Keratinocyte (primary cell): ENCODE data around the gene POP5. TPM values are rescaled to one million over a fixed set of nuclear protein-coding genes. Genes with fewer than 3 reads are reported as not detected.

Experiments used
- DNase-seq: peaks from one replicate; pipeline ENCODE4 v3.0.0-alpha.2; 2011; ENCODE audit warnings: low read depth, missing footprints, low spot score
- FAIRE-seq: peaks from 2 replicates; lab custom pipeline; 2011; peaks lifted over from hg19 to GRCh38; lab: Jason Lieb, UNC
- H2AFZ ChIP-seq: 2 replicates; pipeline ENCODE4 v1.6.0; 2012; ENCODE audit warnings: low read length, control low read depth, inconsistent platforms; ENCODE audit not compliant: control insufficient read depth
- H3K27ac ChIP-seq: 2 replicates; pipeline ENCODE4 v1.5.1; 2011; ENCODE audit warnings: low read length; ENCODE audit not compliant: control insufficient read depth, insufficient read depth
- H3K27me3 ChIP-seq: 3 replicates; pipeline ENCODE4 v1.6.0; 2011; ENCODE audit warnings: low read length; ENCODE audit not compliant: control insufficient read depth, insufficient read depth; ENCODE audit errors: extremely low read depth
- H3K36me3 ChIP-seq, 2 experiments: 2 replicates in 1 of 2; 3 replicates in 1 of 2; pipeline ENCODE4 v1.5.1; 2011; ENCODE audit warnings: low read length in 2 of 2, mild to moderate bottlenecking in 1 of 2; ENCODE audit not compliant: control insufficient read depth in 2 of 2, insufficient read depth in 2 of 2; ENCODE audit errors: extremely low read depth in 1 of 2
- H3K4me1 ChIP-seq: 3 replicates; pipeline ENCODE4 v1.5.1; 2011; ENCODE audit warnings: low read length; ENCODE audit not compliant: control insufficient read depth, insufficient read depth; ENCODE audit errors: extremely low read depth
- H3K4me2 ChIP-seq: 3 replicates; pipeline ENCODE4 v1.6.0; 2011; ENCODE audit warnings: low read depth, low read length; ENCODE audit not compliant: control insufficient read depth, insufficient read depth; ENCODE audit errors: extremely low read depth
- H3K4me3 ChIP-seq, 3 experiments: fragments of 200-600 bp in 1 of 3; sonication (generic) in 1 of 3; 2 replicates in 2 of 3; 3 replicates in 1 of 3; pipeline ENCODE4 v1.5.1; 2011 to 2016; ENCODE audit warnings: low read length in 3 of 3, mild to moderate bottlenecking in 3 of 3, control low read depth in 2 of 3, inconsistent platforms in 1 of 3, low read depth in 1 of 3, mixed read lengths in 1 of 3, mixed run types in 1 of 3, moderate library complexity in 1 of 3; ENCODE audit not compliant: control insufficient read depth in 2 of 3, insufficient read depth in 2 of 3; ENCODE audit errors: extremely low read depth in 1 of 3
- H3K79me2 ChIP-seq: 2 replicates; pipeline ENCODE4 v1.6.0; 2012; ENCODE audit warnings: low read length; ENCODE audit not compliant: control insufficient read depth, insufficient read depth
- H3K9ac ChIP-seq: 3 replicates; pipeline ENCODE4 v1.6.0; 2011; ENCODE audit warnings: low read length; ENCODE audit not compliant: control insufficient read depth, insufficient read depth; ENCODE audit errors: extremely low read depth
- H3K9me1 ChIP-seq: 3 replicates; pipeline ENCODE4 v1.6.0; 2011; ENCODE audit warnings: low read length; ENCODE audit not compliant: control insufficient read depth, insufficient read depth; ENCODE audit errors: extremely low read depth
- H3K9me3 ChIP-seq: 2 replicates; pipeline ENCODE4 v1.5.1; 2012; ENCODE audit warnings: low read depth, low read length; ENCODE audit not compliant: control insufficient read depth
- H4K20me1 ChIP-seq: 3 replicates; pipeline ENCODE4 v1.6.0; 2011; ENCODE audit warnings: low read length; ENCODE audit not compliant: control insufficient read depth, insufficient read depth; ENCODE audit errors: extremely low read depth
- CTCF ChIP-seq, 3 experiments: IDR thresholded peaks in 1 of 3; conservative IDR thresholded peaks in 1 of 3; optimal IDR thresholded peaks in 1 of 3; 2 replicates in 2 of 3; 3 replicates in 1 of 3; pipeline versions ENCODE3 to v1.5.1; 2011; ENCODE audit warnings: low read length in 3 of 3, mild to moderate bottlenecking in 3 of 3, moderate library complexity in 2 of 3, control low read depth in 1 of 3, inconsistent platforms in 1 of 3; ENCODE audit not compliant: insufficient read depth in 2 of 3; ENCODE audit errors: extremely low read depth in 1 of 3
- EZH2 ChIP-seq: IDR thresholded peaks from one replicate; pipeline ENCODE4 v1.6.1; 2012; ENCODE audit warnings: inconsistent platforms, mild to moderate bottlenecking, low read length, moderate library complexity
- dilution Hi-C: fragments of 300-500 bp; cut with MboI; formaldehyde crosslinking; loops from one replicate; pipeline ENCODE4 v1.7.0; 2020; ENCODE audit warnings: low sequenced_read_pairs; ENCODE audit not compliant: extremely low pct_ligation_motif_present
- polyA plus RNA-seq, 5 experiments: library from polyadenylated mRNA; depleted of rRNA in 3 of 5; stranded (reverse) in 3 of 5; stranded (forward) in 1 of 5; unstranded in 1 of 5; fragments of >200 nt; gene quantifications; 1 replicate in 1 of 5; 2 replicates in 3 of 5; 3 replicates in 1 of 5; pipeline versions ENCODE4 v1.2.1 to v1.2.3, GENCODE V29; 2011 to 2012; ENCODE audit warnings: missing spikeins in 2 of 5, low read depth in 1 of 5, low replicate concordance in 1 of 5

POP5 gene
- polyA plus RNA-seq, 1 donor (not counting 4 experiments of a cell fraction or from before 2014, with no cell fraction given) = 105 TPM

GRCh38 chr12:120562906-120563305, 18.3 kb downstream of the POP5 start:
- H3K27ac ChIP-seq = no peak overlapping the region
- H3K4me1 ChIP-seq = peaks cover under 1% of the 10 kb centered on the region
- dilution Hi-C loops = no loop called here
- no peaks in the 10 kb centered on the region for H3K79me2 ChIP-seq
- DNase-seq (no peak), FAIRE-seq (no peak)
- no peaks in the 10 kb centered on the region for H3K27me3 ChIP-seq
- H3K4me2 ChIP-seq = no peak overlapping the region
- no peak overlapping the region for H3K4me3 ChIP-seq
- no peak overlapping the region for H3K9ac ChIP-seq
- H3K36me3 ChIP-seq = peaks cover 38 to 41% of the 10 kb centered on the region in 2 experiments
- no peak overlapping the region for H2AFZ ChIP-seq
- no peaks in the 10 kb centered on the region for H4K20me1 ChIP-seq
- no peaks in the 10 kb centered on the region for H3K9me3 ChIP-seq
- no peaks in the 10 kb centered on the region for H3K9me1 ChIP-seq
- TF ChIP-seq CTCF (optimal IDR thresholded peaks at IDR 0.05 in 1 of 3, IDR thresholded peaks at IDR 0.05 in 1 of 3, conservative IDR thresholded peaks at IDR 0.05 in 1 of 3; ENCODE audit: extremely low read depth in 1 of 3, insufficient read depth in 2 of 3, low read length in 3 of 3) = no peak
- no peak for TF ChIP-seq EZH2

- FAIRE-seq (no peak), DNase-seq (no peak)
- H3K27ac ChIP-seq = no peak overlapping the region
- no peaks in the 10 kb centered on the region for H3K27me3 ChIP-seq
- H3K9me1 ChIP-seq = peaks cover 4% of the 10 kb centered on the region
- H3K9ac ChIP-seq = no peak overlapping the region
- peaks cover 6% of the 10 kb centered on the region for H3K4me1 ChIP-seq
- H3K9me3 ChIP-seq = no peaks in the 10 kb centered on the region
- dilution Hi-C loops = no loop called here
- no peak for TF ChIP-seq CTCF (optimal IDR thresholded peaks at IDR 0.05 in 1 of 3, IDR thresholded peaks at IDR 0.05 in 1 of 3, conservative IDR thresholded peaks at IDR 0.05 in 1 of 3; ENCODE audit: extremely low read depth in 1 of 3, insufficient read depth in 2 of 3, low read length in 3 of 3)
- TF ChIP-seq EZH2 = no peak
- no peak overlapping the region for H3K4me2 ChIP-seq
- no peaks in the 10 kb centered on the region for H4K20me1 ChIP-seq
- H3K79me2 ChIP-seq = peaks cover 7% of the 10 kb centered on the region
- no peak overlapping the region for H2AFZ ChIP-seq
- H3K4me3 ChIP-seq = no peak overlapping the region
- H3K36me3 ChIP-seq = peaks cover 27 to 39% of the 10 kb centered on the region in 2 experiments
These were observed 23.6 kb downstream of the POP5 start for GRCh38 chr12:120557589-120557988.
